Mesodermal cell (in vitro differentiated cells): Measurements from ENCODE around the gene RIN1.
"Not testable (repeated sequence)": the region's sequence is repeated elsewhere in the genome, so short reads cannot be mapped to it uniquely, and the experiment has no call there.

Source experiments
- H3K27ac ChIP-seq: 2 replicates; pipeline ENCODE4 v1.7.0; 2013; ENCODE audit warnings: mild to moderate bottlenecking, low read depth, low read length, moderate library complexity; ENCODE audit not compliant: severe bottlenecking
- H3K36me3 ChIP-seq: 2 replicates; pipeline ENCODE4 v1.7.1; 2013; ENCODE audit warnings: mild to moderate bottlenecking, low read length, moderate library complexity; ENCODE audit not compliant: control insufficient read depth, insufficient read depth
- H3K4me1 ChIP-seq: one replicate; pipeline ENCODE4 v1.7.1; 2013; ENCODE audit warnings: mild to moderate bottlenecking, low read length; ENCODE audit not compliant: insufficient read depth, control insufficient read depth, poor library complexity, severe bottlenecking
- H3K4me3 ChIP-seq: 2 replicates; pipeline ENCODE4 v1.7.0; 2013; ENCODE audit warnings: low read length, control low read depth, mild to moderate bottlenecking; ENCODE audit not compliant: insufficient read depth, poor library complexity, severe bottlenecking; ENCODE audit errors: extremely low read depth
- H3K9me3 ChIP-seq: 2 replicates; pipeline ENCODE4 v1.7.1; 2013; ENCODE audit warnings: mild to moderate bottlenecking, low read length, moderate library complexity; ENCODE audit not compliant: control insufficient read depth
- WGBS, 2 experiments: methylation state at CpG; one replicate each; pipeline ENCODE4 v1.1.5; 2013; ENCODE audit warnings: missing lambda C conversion rate in 2 of 2; ENCODE audit not compliant: insufficient coverage in 2 of 2; 5-methylcytosine and 5-hydroxymethylcytosine counted together

RIN1 gene

GRCh38 chr11:66324664-66325063, 11.6 kb downstream of the RIN1 start:
- no peaks in the 10 kb centered on the region for H3K36me3 ChIP-seq
- peaks cover 47% of the 10 kb centered on the region for H3K4me1 ChIP-seq
- H3K27ac ChIP-seq = peak overlapping the region; percentile 12
- no peaks in the 10 kb centered on the region for H3K9me3 ChIP-seq
- no peak overlapping the region for H3K4me3 ChIP-seq
- WGBS, 2 experiments = 51 to 84% methylated on average over 5 to 6 of the region's 10 CpGs

GRCh38 chr11:66323684-66324083, 12.6 kb downstream of the RIN1 start:
- Histone ChIP-seq H3K27ac (no peak overlapping the region), H3K36me3 (no peaks in the 10 kb centered on the region), H3K9me3 (peaks cover 3% of the 10 kb centered on the region), H3K4me1 (peaks cover 45% of the 10 kb centered on the region), H3K4me3 (no peak overlapping the region)
- WGBS, 2 experiments = 100% methylated on average over 1 of the region's 1 CpG

GRCh38 chr11:66322732-66323427, 13.4 kb downstream of the RIN1 start:
- H3K36me3 ChIP-seq = no peaks in the 10 kb centered on the region
- 84 to 96% methylated on average over 7 to 11 of the region's 11 CpGs for WGBS, 2 experiments
- no peak overlapping the region for H3K4me3 ChIP-seq
- H3K4me1 ChIP-seq = peaks cover 47% of the 10 kb centered on the region
- H3K27ac ChIP-seq = no peak overlapping the region
- H3K9me3 ChIP-seq = peaks cover 3% of the 10 kb centered on the region

- no peaks in the 10 kb centered on the region for H3K36me3 ChIP-seq
- 94 to 100% methylated on average over 4 of the region's 4 CpGs for WGBS, 2 experiments
- peak overlapping the region; percentile 16 for H3K27ac ChIP-seq
- H3K4me3 ChIP-seq = no peak overlapping the region
- peaks cover 3% of the 10 kb centered on the region for H3K9me3 ChIP-seq
- H3K4me1 ChIP-seq = peaks cover 45% of the 10 kb centered on the region
Observed at GRCh38 chr11:66321606-66322005, 14.6 kb downstream of the RIN1 start.

GRCh38 chr11:66320748-66321147, 15.5 kb downstream of the RIN1 start:
- WGBS, 2 experiments = 100% methylated on average over 1 of the region's 6 CpGs; no CpG with 5 or more reads in 1 of the 2 experiments
- not testable (repeated sequence) for H3K9me3 ChIP-seq, H3K36me3 ChIP-seq, H3K4me3 ChIP-seq, H3K27ac ChIP-seq
- peaks cover 47% of the 10 kb centered on the region for H3K4me1 ChIP-seq

GRCh38 chr11:66320289-66320688, 15.9 kb downstream of the RIN1 start:
- not testable (repeated sequence) for H3K36me3 ChIP-seq, H3K4me3 ChIP-seq, H3K27ac ChIP-seq, H3K9me3 ChIP-seq
- WGBS, 2 experiments = no CpG with 5 or more reads among the region's 2 CpGs
- peaks cover 47% of the 10 kb centered on the region for H3K4me1 ChIP-seq

GRCh38 chr11:66318600-66318970, 17.6 kb downstream of the RIN1 start:
- Histone ChIP-seq H3K4me3 (no peak overlapping the region), H3K27ac (peak overlapping the region; percentile 95)

GRCh38 chr11:66317723-66318599, 18.3 kb downstream of the RIN1 start:
- peak overlapping the region; percentile 95 for H3K27ac ChIP-seq
- H3K9me3 ChIP-seq = peaks cover 3% of the 10 kb centered on the region
- no peak overlapping the region for H3K4me3 ChIP-seq
- peaks cover 53% of the 10 kb centered on the region for H3K4me1 ChIP-seq
- WGBS, 2 experiments = 43 to 47% methylated on average over 9 to 12 of the region's 16 CpGs
- no peaks in the 10 kb centered on the region for H3K36me3 ChIP-seq

More at GRCh38 chr11:66318600-66318970, 17.6 kb downstream of the RIN1 start:
- H3K36me3 ChIP-seq = no peaks in the 10 kb centered on the region
- peaks cover 3% of the 10 kb centered on the region for H3K9me3 ChIP-seq
- H3K4me1 ChIP-seq = peaks cover 53% of the 10 kb centered on the region
- 94% methylated on average over 2 of the region's 3 CpGs; no CpG with 5 or more reads in 1 of the 2 experiments for WGBS, 2 experiments

GRCh38 chr11:66317322-66317722, 18.9 kb downstream of the RIN1 start:
- H3K27ac ChIP-seq = peak overlapping the region; percentile 95
- H3K4me1 ChIP-seq = peaks cover 53% of the 10 kb centered on the region
- H3K36me3 ChIP-seq = no peaks in the 10 kb centered on the region
- 22 to 33% methylated on average over 12 to 13 of the region's 14 CpGs for WGBS, 2 experiments
- H3K4me3 ChIP-seq = peak overlapping the region; percentile 23
- H3K9me3 ChIP-seq = peaks cover 3% of the 10 kb centered on the region

GRCh38 chr11:66316849-66317251, 19.4 kb downstream of the RIN1 start, which contains the start of gene CD248:
TSS of gene CD248 (minus strand) at chr11:66317044. CDS start at chr11:66317027, 17 bp downstream.
- peak within 1 kb of the TSS; percentile 23 for H3K4me3 ChIP-seq

More at GRCh38 chr11:66316849-66317251, 19.4 kb downstream of the RIN1 start, which contains the start of gene CD248:
- Histone ChIP-seq H3K36me3 (no peaks in the 10 kb centered on the region), H3K9me3 (peaks cover 3% of the 10 kb centered on the region), H3K27ac (peak within 1 kb of the TSS; percentile 95), H3K4me1 (peaks cover 53% of the 10 kb centered on the region)
- WGBS, 2 experiments = 35 to 48% methylated on average over 11 to 14 of the region's 29 CpGs
